Measurements from ENCODE around the gene EMP1.
"Not testable (repeated sequence)": the region's sequence is repeated elsewhere in the genome, so short reads cannot be mapped to it uniquely, and the experiment has no call there.

The EMP1 gene

GRCh38 chr12:13267826-13268225 lies 71.3 kb downstream of the EMP1 start:
- H3K4me3 ChIP-seq (ENCODE audit: extremely low read depth, insufficient read depth, low read length, poor library complexity, severe bottlenecking); H3K27ac ChIP-seq (ENCODE audit: low read depth, low read length, severe bottlenecking); H3K9me3 ChIP-seq (ENCODE audit: control insufficient read depth, low read length); H3K4me1 ChIP-seq (ENCODE audit: control insufficient read depth, insufficient read depth, low read length, poor library complexity, severe bottlenecking); H3K36me3 ChIP-seq (ENCODE audit: control insufficient read depth, insufficient read depth, low read length): not testable (repeated sequence)
- WGBS, 2 experiments (ENCODE audit: insufficient coverage in 2 of 2) = 81% methylated on average over 3 of the region's 3 CpGs; no CpG with 5 or more reads in 1 of the 2 experiments

GRCh38 chr12:13268581-13268980 lies 72.1 kb downstream of the EMP1 start:
- no peaks in the 10 kb centered on the region for H3K9me3 ChIP-seq (ENCODE audit: control insufficient read depth, low read length)
- H3K4me1 ChIP-seq (ENCODE audit: control insufficient read depth, insufficient read depth, low read length, poor library complexity, severe bottlenecking) = no peaks in the 10 kb centered on the region
- H3K27ac ChIP-seq (ENCODE audit: low read depth, low read length, severe bottlenecking) = no peak overlapping the region
- H3K4me3 ChIP-seq (ENCODE audit: extremely low read depth, insufficient read depth, low read length, poor library complexity, severe bottlenecking) = no peak overlapping the region
- 98 to 100% methylated on average over 5 of the region's 6 CpGs for WGBS, 2 experiments (ENCODE audit: insufficient coverage in 2 of 2)
- H3K36me3 ChIP-seq (ENCODE audit: control insufficient read depth, insufficient read depth, low read length) = no peaks in the 10 kb centered on the region

Measured in mesodermal cell (in vitro differentiated cells).